Type B pancreatic cell (in vitro differentiated cells): Measurements from ENCODE around the gene SMR3A. TPM values are rescaled to one million over a fixed set of nuclear protein-coding genes. Genes with fewer than 3 reads are reported as not detected.

Source experiments
- DNase-seq: peaks from one replicate; pipeline ENCODE4 v3.0.0; 2021; ENCODE audit warnings: mixed read lengths; ENCODE audit not compliant: unreplicated experiment; ENCODE audit errors: extremely low spot score
- H3K27ac Mint-ChIP-seq: 2 replicates; pipeline ENCODE4 v1.8.0; 2021; ENCODE audit warnings: mild to moderate bottlenecking, mixed read lengths
- H3K27me3 Mint-ChIP-seq: 2 replicates; pipeline ENCODE4 v1.8.0; 2021; ENCODE audit warnings: mixed read lengths
- H3K36me3 Mint-ChIP-seq: 2 replicates; pipeline ENCODE4 v1.8.0; 2021; ENCODE audit warnings: mixed read lengths
- H3K4me1 Mint-ChIP-seq: one replicate; pipeline ENCODE4 v1.8.0; 2021; ENCODE audit warnings: mixed read lengths; ENCODE audit not compliant: unreplicated experiment
- H3K4me3 Mint-ChIP-seq: 2 replicates; pipeline ENCODE4 v1.8.0; 2021; ENCODE audit warnings: mild to moderate bottlenecking, mixed read lengths
- H3K9me3 Mint-ChIP-seq: 2 replicates; pipeline ENCODE4 v1.8.0; 2021; ENCODE audit warnings: mixed read lengths
- CTCF ChIP-seq: fragments of 200-600 bp; sonication (generic); conservative IDR thresholded peaks from 2 replicates; pipeline ENCODE4 v1.5.0; 2021; ENCODE audit warnings: antibody characterized with exemption, mild to moderate bottlenecking
- total RNA-seq: library from RNA; stranded (reverse); gene quantifications from 2 replicates; pipeline ENCODE4 v1.2.1, GENCODE V29; 2021; ENCODE audit warnings: low replicate concordance

SMR3A gene
- total RNA-seq, 1 donor from 2014 or later, result not detected

- no peak for TF ChIP-seq CTCF
- Mint-ChIP-seq H3K36me3 (no peaks in the 10 kb centered on the region), H3K9me3 (no peaks in the 10 kb centered on the region), H3K4me3 (no peak overlapping the region), H3K4me1 (no peaks in the 10 kb centered on the region), H3K27me3 (no peaks in the 10 kb centered on the region), H3K27ac (no peak overlapping the region)
- DNase-seq, result no peak
Measured at GRCh38 chr4:70392057-70392776, 31.7 kb downstream of the SMR3A start.

- no peak for DNase-seq
- TF ChIP-seq CTCF, result no peak
- Mint-ChIP-seq H3K4me1 (no peaks in the 10 kb centered on the region), H3K4me3 (no peak within 1 kb of the TSS), H3K9me3 (no peaks in the 10 kb centered on the region), H3K36me3 (no peaks in the 10 kb centered on the region), H3K27ac (no peak within 1 kb of the TSS), H3K27me3 (no peaks in the 10 kb centered on the region)
Measured at GRCh38 chr4:70397580-70397979, 37.0 kb downstream of the SMR3A start, which contains the start of gene OPRPN. Gene OPRPN, plus strand, starts transcription at chr4:70397940. Its CDS starts 1,346 bp downstream, at chr4:70399286.

- TF ChIP-seq CTCF, result no peak
- H3K27me3 Mint-ChIP-seq, result no peaks in the 10 kb centered on the region
- no peak for DNase-seq
- no peaks in the 10 kb centered on the region for H3K4me1 Mint-ChIP-seq
- H3K9me3 Mint-ChIP-seq, result no peaks in the 10 kb centered on the region
- H3K36me3 Mint-ChIP-seq, result no peaks in the 10 kb centered on the region
- no peak overlapping the region for H3K27ac Mint-ChIP-seq
- H3K4me3 Mint-ChIP-seq, result no peak overlapping the region
Measured at GRCh38 chr4:70399319-70399718, 38.8 kb downstream of the SMR3A start.

GRCh38 chr4:70402762-70403161 lies 42.2 kb downstream of the SMR3A start:
- H3K4me1 Mint-ChIP-seq, result no peaks in the 10 kb centered on the region
- no peak overlapping the region for H3K27ac Mint-ChIP-seq
- H3K9me3 Mint-ChIP-seq, result no peaks in the 10 kb centered on the region
- H3K36me3 Mint-ChIP-seq, result no peaks in the 10 kb centered on the region
- no peak overlapping the region for H3K4me3 Mint-ChIP-seq
- no peak for TF ChIP-seq CTCF
- peaks cover under 1% of the 10 kb centered on the region for H3K27me3 Mint-ChIP-seq
- DNase-seq, result no peak

GRCh38 chr4:70405765-70406164 lies 45.2 kb downstream of the SMR3A start:
- no peak for TF ChIP-seq CTCF
- H3K9me3 Mint-ChIP-seq, result no peaks in the 10 kb centered on the region
- no peaks in the 10 kb centered on the region for H3K4me1 Mint-ChIP-seq
- DNase-seq, result no peak
- H3K27ac Mint-ChIP-seq, result no peak overlapping the region
- no peaks in the 10 kb centered on the region for H3K36me3 Mint-ChIP-seq
- no peak overlapping the region for H3K4me3 Mint-ChIP-seq
- H3K27me3 Mint-ChIP-seq, result peaks cover 3% of the 10 kb centered on the region

Other genes with a start within 250 kb of the SMR3A start
- gene PRR27, start 206.5 kb upstream of the SMR3A start, total RNA-seq, result 0.17 TPM in 1 of 2 replicates, not detected in the other
- 0.90 and 4.6 TPM in 2 replicates for gene ODAM, start 165.0 kb upstream of the SMR3A start, total RNA-seq
- gene FDCSP, start 134.6 kb upstream of the SMR3A start, total RNA-seq, result not detected in 2 replicates
- not detected in 2 replicates for gene CSN3, start 118.2 kb upstream of the SMR3A start, total RNA-seq
- 0.19 TPM in 1 of 2 replicates, not detected in the other for gene CABS1, start 25.8 kb upstream of the SMR3A start, total RNA-seq
- gene SMR3B, start 22.4 kb downstream of the SMR3A start, total RNA-seq, result not detected in 2 replicates
- gene OPRPN, start 37.2 kb downstream of the SMR3A start, total RNA-seq, result not detected in 2 replicates
- not detected in 2 replicates for gene MUC7, start 111.4 kb downstream of the SMR3A start, total RNA-seq
- not detected in 2 replicates for gene AMTN, start 157.8 kb downstream of the SMR3A start, total RNA-seq
- 0.36 and 0.94 TPM in 2 replicates for gene AMBN, start 231.5 kb downstream of the SMR3A start, total RNA-seq